ENCODE measurements around the gene OR51T1.

DNA sequence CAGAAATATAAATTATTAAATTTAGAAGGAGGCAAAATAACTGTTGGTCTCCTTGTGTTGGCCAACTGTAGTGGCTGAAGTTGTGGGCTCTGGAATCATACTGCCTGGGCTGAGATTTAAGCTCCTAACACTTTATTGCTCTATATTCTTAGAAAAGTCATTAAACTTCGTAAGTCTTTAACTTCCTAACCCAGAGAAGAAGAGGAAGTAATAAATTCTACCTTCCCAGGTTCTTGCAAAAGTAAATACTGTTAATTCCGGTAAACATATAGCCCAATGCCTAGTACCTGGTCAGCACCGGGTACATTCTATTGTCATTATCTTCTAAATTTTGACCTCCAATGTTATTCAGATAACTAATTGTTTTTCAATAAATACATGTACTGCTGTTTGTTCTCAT lies 4.5 kb downstream of the OR51T1 start:
- TF ChIP-seq, protein P1, sequence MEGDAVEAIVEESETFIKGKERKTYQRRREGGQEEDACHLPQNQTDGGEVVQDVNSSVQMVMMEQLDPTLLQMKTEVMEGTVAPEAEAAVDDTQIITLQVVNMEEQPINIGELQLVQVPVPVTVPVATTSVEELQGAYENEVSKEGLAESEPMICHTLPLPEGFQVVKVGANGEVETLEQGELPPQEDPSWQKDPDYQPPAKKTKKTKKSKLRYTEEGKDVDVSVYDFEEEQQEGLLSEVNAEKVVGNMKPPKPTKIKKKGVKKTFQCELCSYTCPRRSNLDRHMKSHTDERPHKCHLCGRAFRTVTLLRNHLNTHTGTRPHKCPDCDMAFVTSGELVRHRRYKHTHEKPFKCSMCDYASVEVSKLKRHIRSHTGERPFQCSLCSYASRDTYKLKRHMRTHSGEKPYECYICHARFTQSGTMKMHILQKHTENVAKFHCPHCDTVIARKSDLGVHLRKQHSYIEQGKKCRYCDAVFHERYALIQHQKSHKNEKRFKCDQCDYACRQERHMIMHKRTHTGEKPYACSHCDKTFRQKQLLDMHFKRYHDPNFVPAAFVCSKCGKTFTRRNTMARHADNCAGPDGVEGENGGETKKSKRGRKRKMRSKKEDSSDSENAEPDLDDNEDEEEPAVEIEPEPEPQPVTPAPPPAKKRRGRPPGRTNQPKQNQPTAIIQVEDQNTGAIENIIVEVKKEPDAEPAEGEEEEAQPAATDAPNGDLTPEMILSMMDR (IDR thresholded peaks at IDR 0.05) = no peak
- TF ChIP-seq TAF1 (IDR thresholded peaks at IDR 0.05; ENCODE audit: borderline replicate concordance, low read depth, low read length) (no peak), YY1 (IDR thresholded peaks at IDR 0.05; ENCODE audit: low read depth) (no peak), EP300 (IDR thresholded peaks at IDR 0.05; ENCODE audit: borderline replicate concordance in 1 of 2, low read depth in 1 of 2, low read length in 1 of 2) (no peak), MEF2A (IDR thresholded peaks at IDR 0.05; ENCODE audit: borderline replicate concordance, low read depth) (no peak), POLR2AphosphoS5 (IDR thresholded peaks at IDR 0.05; ENCODE audit: low read depth, low read length) (no peak), EZH2phosphoT487 (IDR thresholded peaks at IDR 0.05; ENCODE audit: borderline replicate concordance, low read depth) (no peak), CHD2 (IDR thresholded peaks at IDR 0.05; ENCODE audit: low read length, partially characterized antibody) (no peak)
- TF ChIP-seq, protein P2, sequence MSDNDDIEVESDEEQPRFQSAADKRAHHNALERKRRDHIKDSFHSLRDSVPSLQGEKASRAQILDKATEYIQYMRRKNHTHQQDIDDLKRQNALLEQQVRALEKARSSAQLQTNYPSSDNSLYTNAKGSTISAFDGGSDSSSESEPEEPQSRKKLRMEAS (IDR thresholded peaks at IDR 0.05; ENCODE audit: low read depth) = no peak
